Measurements from ENCODE around the gene CRABP1. TPM values are rescaled to one million over a fixed set of nuclear protein-coding genes. Genes with fewer than 3 reads are reported as not detected.

The CRABP1 gene
- total RNA-seq, 1 experiment from 2014 or later, result 0.47 TPM

- Histone ChIP-seq H3K36me3 (ENCODE audit: control insufficient read depth in 1 of 2, insufficient read depth in 2 of 2, low read length in 2 of 2) (no peaks in the 10 kb centered on the region), H3K27me3 (ENCODE audit: insufficient read depth, low read length) (no peaks in the 10 kb centered on the region), H3K27ac (ENCODE audit: low read depth, low read length) (no peak overlapping the region), H3K9me3 (ENCODE audit: control insufficient read depth in 1 of 2, insufficient read depth in 1 of 2, low read depth in 1 of 2, low read length in 2 of 2) (no peaks in the 10 kb centered on the region), H2AFZ (ENCODE audit: low read depth, low read length, poor library complexity, severe bottlenecking) (no peak overlapping the region), H4K20me1 (ENCODE audit: insufficient read depth) (no peaks in the 10 kb centered on the region), H3K4me2 (ENCODE audit: low read length) (no peak overlapping the region), H3K79me2 (ENCODE audit: insufficient read depth, low read length) (no peaks in the 10 kb centered on the region), H3K4me3 (replicated peaks in 1 of 2; ENCODE audit: low read depth in 1 of 2, low read length in 2 of 2) (no peak overlapping the region), H3K9ac (ENCODE audit: low read length) (no peak overlapping the region), H3K4me1 (ENCODE audit: control insufficient read depth in 1 of 2, insufficient read depth in 2 of 2, low read length in 2 of 2) (no peaks in the 10 kb centered on the region), H3K9me2 (ENCODE audit: insufficient read depth) (no peaks in the 10 kb centered on the region)
- ChIA-PET RAD21 (ENCODE audit: low non-redundant PET in 1 of 2, low total read pairs in 2 of 2, uncharacterized antibody in 2 of 2, unreplicated experiment in 2 of 2) (no interaction called here), POLR2A (no interaction called here), CTCF (no interaction called here)
- intact Hi-C loops (cut with micrococcal nuclease), result no loop called here
- TF ChIP-seq RAD21 (IDR thresholded peaks at IDR 0.05; ENCODE audit: low read depth) (no peak), POLR2A (IDR thresholded peaks at IDR 0.05; ENCODE audit: borderline replicate concordance, extremely low read depth, insufficient read depth, insufficient read length) (no peak), ZNF274 (IDR thresholded peaks at IDR 0.05; ENCODE audit: low read depth, low read length) (no peak), FOSL1 (IDR thresholded peaks at IDR 0.05; ENCODE audit: low read depth) (no peak), SIN3A (IDR thresholded peaks at IDR 0.05; ENCODE audit: low read depth) (no peak), POLR2AphosphoS5 (IDR thresholded peaks at IDR 0.05; ENCODE audit: low read depth, low read length) (no peak), ATF3 (IDR thresholded peaks at IDR 0.05) (no peak), ELF1 (IDR thresholded peaks at IDR 0.05; ENCODE audit: borderline replicate concordance, low read depth) (no peak), ZBTB33 (IDR thresholded peaks at IDR 0.05; ENCODE audit: extremely low read depth, insufficient replicate concordance, low read length) (no peak), JUND (IDR thresholded peaks at IDR 0.05) (no peak), SRF (IDR thresholded peaks at IDR 0.05; ENCODE audit: low read depth) (no peak), ZFX (IDR thresholded peaks at IDR 0.05) (no peak), CEBPB (IDR thresholded peaks at IDR 0.05; ENCODE audit: low read depth) (no peak), YY1 (IDR thresholded peaks at IDR 0.05; ENCODE audit: extremely low read depth, insufficient replicate concordance, low read depth, low read length) (no peak), EZH2 (IDR thresholded peaks at IDR 0.05) (no peak), TCF7L2 (IDR thresholded peaks at IDR 0.05; ENCODE audit: borderline replicate concordance, extremely low read depth, insufficient read depth, insufficient read length) (no peak), CBX3 (IDR thresholded peaks at IDR 0.05; ENCODE audit: low read depth) (no peak), SP1 (IDR thresholded peaks at IDR 0.05; ENCODE audit: low read depth) (no peak)
- ATAC-seq (no peak), DNase-seq (ENCODE audit: low read depth, low spot score) (no peak)
- no TSS peak for BruUV-seq (replicated peaks)
These were observed 22.7 kb downstream of the CRABP1 start for GRCh38 chr15:78362716-78363380.

All from HCT116 (cell line).